Ishikawa (cell line): Measurements from ENCODE around the gene DSTN.

ENCODE experiments used
- CEBPB ChIP-seq: IDR thresholded peaks from 2 replicates; pipeline ENCODE4 v1.6.1; 2012
- CREB1 ChIP-seq: IDR thresholded peaks from 2 replicates; pipeline ENCODE4 v1.6.1; 2012; ENCODE audit warnings: low read depth
- EGR1 ChIP-seq: IDR thresholded peaks from 2 replicates; pipeline ENCODE4 v1.6.1; 2012
- EP300 ChIP-seq: IDR thresholded peaks from 2 replicates; pipeline ENCODE4 v1.6.1; 2012; ENCODE audit warnings: borderline replicate concordance
- FOXM1 ChIP-seq: IDR thresholded peaks from 2 replicates; pipeline ENCODE4 v1.6.1; 2012; ENCODE audit warnings: low read depth, borderline replicate concordance
- MAX ChIP-seq: IDR thresholded peaks from 2 replicates; pipeline ENCODE4 v1.6.1; 2012
- NFIC ChIP-seq: IDR thresholded peaks from 2 replicates; pipeline ENCODE4 v1.6.1; 2012
- RAD21 ChIP-seq: IDR thresholded peaks from 2 replicates; pipeline ENCODE4 v1.6.1; 2012; ENCODE audit warnings: low read depth
- REST ChIP-seq: IDR thresholded peaks from 2 replicates; pipeline ENCODE4 v1.6.1; 2012; ENCODE audit warnings: low read depth, mild to moderate bottlenecking
- TAF1 ChIP-seq: IDR thresholded peaks from 2 replicates; pipeline ENCODE4 v1.6.1; 2012; ENCODE audit warnings: low read depth, mild to moderate bottlenecking
- TCF12 ChIP-seq: IDR thresholded peaks from 2 replicates; pipeline ENCODE4 v1.6.1; 2012; ENCODE audit warnings: low read depth
- TEAD4 ChIP-seq: IDR thresholded peaks from 2 replicates; pipeline ENCODE4 v1.6.1; 2012
- USF1 ChIP-seq: IDR thresholded peaks from 2 replicates; pipeline ENCODE4 v1.6.1; 2012
- YY1 ChIP-seq: IDR thresholded peaks from 2 replicates; pipeline ENCODE4 v1.6.1; 2012; ENCODE audit warnings: low read depth
- ZBTB7A ChIP-seq: IDR thresholded peaks from 2 replicates; pipeline ENCODE4 v1.6.1; 2012; ENCODE audit warnings: low read depth

The DSTN gene

GRCh38 chr20:17569616-17570346 lies at the start of gene DSTN:
DSTN (plus strand) TSS chr20:17570075; CDS start chr20:17570209, 134 bp downstream.
- TF ChIP-seq FOXM1 (no peak), YY1 (peak; percentile 42; the same call in 1 of the 2 replicates), REST (0 out of 2 replicates have a peak, but pooled peaks have one; percentile 17), CREB1 (0 out of 2 replicates have a peak, but pooled peaks have one; percentile 24), NFIC (peak; percentile 47), CEBPB (no peak), MAX (peak; percentile 69), TEAD4 (peak; percentile 40), RAD21 (no peak), EP300 (peak; percentile 34), USF1 (peak; percentile 80), ZBTB7A (no peak), TAF1 (peak; percentile 84), TCF12 (peak; percentile 69), EGR1 (no peak; the same call in 1 of the 2 replicates)

- no peak for TF ChIP-seq NFIC
- TF ChIP-seq TEAD4: no peak
- TF ChIP-seq EP300: no peak
- no peak for TF ChIP-seq MAX
- TF ChIP-seq USF1: no peak
- TF ChIP-seq FOXM1: no peak
- TF ChIP-seq CREB1: no peak
- TF ChIP-seq TAF1: no peak
- TF ChIP-seq ZBTB7A: no peak
These were observed 49.3 kb upstream of the DSTN start for GRCh38 chr20:17520583-17520982.

- TF ChIP-seq NFIC (no peak), USF1 (no peak), REST (no peak), MAX (no peak), RAD21 (no peak), TEAD4 (no peak)
These were observed 47.3 kb upstream of the DSTN start for GRCh38 chr20:17522528-17522927.

- no peak for TF ChIP-seq RAD21
- TF ChIP-seq CREB1: no peak
- no peak for TF ChIP-seq FOXM1
- no peak for TF ChIP-seq CEBPB
- TF ChIP-seq TEAD4: no peak
- TF ChIP-seq USF1: no peak
- no peak for TF ChIP-seq TCF12
- TF ChIP-seq EP300: no peak
- no peak for TF ChIP-seq YY1
- no peak for TF ChIP-seq TAF1
- TF ChIP-seq ZBTB7A: no peak
- no peak for TF ChIP-seq MAX
- TF ChIP-seq NFIC: no peak
- no peak for TF ChIP-seq EGR1
These were observed 46.5 kb upstream of the DSTN start for GRCh38 chr20:17523326-17523725.

- no peak for TF ChIP-seq EP300
- no peak for TF ChIP-seq CEBPB
- no peak for TF ChIP-seq MAX
- no peak for TF ChIP-seq CREB1
- TF ChIP-seq ZBTB7A: no peak
- no peak for TF ChIP-seq RAD21
- TF ChIP-seq NFIC: no peak
- TF ChIP-seq TAF1: no peak
- no peak for TF ChIP-seq EGR1
- TF ChIP-seq REST: no peak
- no peak for TF ChIP-seq YY1
- TF ChIP-seq FOXM1: no peak
- no peak for TF ChIP-seq TCF12
- TF ChIP-seq USF1: no peak
- no peak for TF ChIP-seq TEAD4
These were observed 45.3 kb upstream of the DSTN start for GRCh38 chr20:17524560-17524959.
